ENCODE data around the gene SLC44A2. TPM values are rescaled to one million over a fixed set of nuclear protein-coding genes. Genes with fewer than 3 reads are reported as not detected.
"Not testable (repeated sequence)": the region's sequence is repeated elsewhere in the genome, so short reads cannot be mapped to it uniquely, and the experiment has no call there.

The SLC44A2 gene
- total and polyA plus RNA-seq, 10 of the 15 experiments (the other 5 are each of a cell fraction or from before 2014, with no cell fraction given) = 3.0 to 51.3 (median 26.8) TPM

GRCh38 chr19:10675214-10675613 is 49.9 kb downstream of the SLC44A2 start:
- H3K4me2 ChIP-seq (ENCODE audit: control insufficient read depth, insufficient read depth); intact Hi-C loops (cut with micrococcal nuclease; ENCODE audit: unreplicated experiment); H2AFZ ChIP-seq (ENCODE audit: control insufficient read depth, low read depth, low read length); H4K20me1 ChIP-seq (ENCODE audit: control insufficient read depth, insufficient read depth); DNase-seq (ENCODE audit: low read depth, low spot score); H3K9ac ChIP-seq (ENCODE audit: control insufficient read depth, insufficient read depth, low read length); ATAC-seq; H3K9me3 ChIP-seq (replicated peaks; ENCODE audit: control insufficient read depth, insufficient read depth, low read length); H3K4me3 ChIP-seq; H3K27me3 ChIP-seq (replicated peaks in 1 of 2; ENCODE audit: control insufficient read depth in 2 of 2, insufficient read depth in 2 of 2, low read length in 1 of 2); in situ Hi-C loops (cut with MboI); H3K4me1 ChIP-seq (ENCODE audit: control insufficient read depth, insufficient read depth, low read length); FAIRE-seq; H3K27ac ChIP-seq (ENCODE audit: control insufficient read depth, insufficient read depth); BruUV-seq (replicated peaks): not testable (repeated sequence)
- ChIA-PET CTCF (interaction anchor here (1.3 to 2.7 kb wide), 2 partner anchors 25 to 94 kb away, joined by 3 to 15 read pairs; partner anchors contain the start of gene QTRT1), RAD21 (ENCODE audit: unreplicated experiment) (interaction anchor here (1.0 to 1.3 kb wide), 3 partner anchors 13 to 26 kb away, joined by 3 to 4 read pairs (median 4); partner anchors contain the start of gene QTRT1), SMC1A (ENCODE audit: uncharacterized antibody, unreplicated experiment) (interaction anchor here (0.6 to 1.0 kb wide), 2 partner anchors 24 to 1200 kb away, joined by 3 read pairs; no protein-coding TSS in a partner anchor), POLR2A (interaction anchor here (0.7 to 2.0 kb wide), 2 partner anchors 26 to 350 kb away, joined by 4 read pairs; partner anchors contain the start of gene QTRT1)
- peaks cover 13% of the 10 kb centered on the region for H3K79me2 ChIP-seq (ENCODE audit: control insufficient read depth, insufficient read depth, low read length)
- 83% methylated on average over 8 of the region's 8 CpGs for WGBS (ENCODE audit: insufficient coverage, insufficient replicate concordance, low lambda C conversion rate, missing lambda C conversion rate)
- H3K36me3 ChIP-seq (ENCODE audit: control insufficient read depth in 2 of 2, insufficient read depth in 2 of 2, low read length in 1 of 2) = peaks cover 51 to 56% of the 10 kb centered on the region in 2 experiments

- peaks cover 2% of the 10 kb centered on the region; the same call in 1 of the 2 replicates for H4K20me1 ChIP-seq (ENCODE audit: control insufficient read depth, insufficient read depth)
- CTCF ChIA-PET = no interaction called here
Measured at GRCh38 chr19:10677751-10678150, 52.4 kb downstream of the SLC44A2 start.

More at GRCh38 chr19:10677751-10678150, 52.4 kb downstream of the SLC44A2 start:
- Histone ChIP-seq H3K27me3 (replicated peaks in 1 of 2; ENCODE audit: control insufficient read depth in 2 of 2, insufficient read depth in 2 of 2, low read length in 1 of 2) (no peaks in the 10 kb centered on the region), H3K79me2 (ENCODE audit: control insufficient read depth, insufficient read depth, low read length) (no peaks in the 10 kb centered on the region; the same call in none of the 2 replicates), H3K4me1 (ENCODE audit: control insufficient read depth, insufficient read depth, low read length) (no peaks in the 10 kb centered on the region), H3K4me2 (ENCODE audit: control insufficient read depth, insufficient read depth) (no peak overlapping the region), H3K9me3 (replicated peaks; ENCODE audit: control insufficient read depth, insufficient read depth, low read length) (no peaks in the 10 kb centered on the region), H3K36me3 (ENCODE audit: control insufficient read depth in 2 of 2, insufficient read depth in 2 of 2, low read length in 1 of 2) (peaks cover 62% of the 10 kb centered on the region in 2 experiments), H3K4me3 (no peak overlapping the region), H2AFZ (ENCODE audit: control insufficient read depth, low read depth, low read length) (no peak overlapping the region), H3K27ac (ENCODE audit: control insufficient read depth, insufficient read depth) (no peak overlapping the region), H3K9ac (ENCODE audit: control insufficient read depth, insufficient read depth, low read length) (no peak overlapping the region)
- FAIRE-seq (no peak), DNase-seq (ENCODE audit: low read depth, low spot score) (no peak), ATAC-seq (no peak)
- in situ Hi-C loops (cut with MboI) = no loop called here
- ChIA-PET POLR2A (interaction anchor here (0.5 to 1.0 kb wide), 2 partner anchors 19 to 272 kb away, joined by 4 to 5 read pairs; no protein-coding TSS in a partner anchor), RAD21 (ENCODE audit: unreplicated experiment) (interaction anchor here (0.6 kb wide), 1 partner anchor 97 kb away, joined by 3 read pairs; no protein-coding TSS in a partner anchor), SMC1A (ENCODE audit: uncharacterized antibody, unreplicated experiment) (no interaction called here)
- TF ChIP-seq FOXM1 (IDR thresholded peaks at IDR 0.05; ENCODE audit: low read depth, low read length) (no peak), POLR2AphosphoS5 (IDR thresholded peaks at IDR 0.05; ENCODE audit: low read length) (peak; percentile 35; the same call in 1 of the 2 replicates), POLR2A (IDR thresholded peaks at IDR 0.05; ENCODE audit: low read depth, low read length) (peak; percentile 34; the same call in 1 of the 2 replicates), ETV6 (conservative IDR thresholded peaks at IDR 0.05 in 1 of 2, IDR thresholded peaks at IDR 0.05 in 1 of 2; ENCODE audit: borderline replicate concordance in 1 of 2, low read depth in 1 of 2) (no peak), USF1 (IDR thresholded peaks at IDR 0.05; ENCODE audit: borderline replicate concordance, extremely low read length, insufficient read depth, low read depth, low read length) (no peak)
- intact Hi-C loops (cut with micrococcal nuclease; ENCODE audit: unreplicated experiment) = no loop called here
- TSS peak; percentile 7 for BruUV-seq (replicated peaks)
- 96% methylated on average over 13 of the region's 13 CpGs for WGBS (ENCODE audit: insufficient coverage, insufficient replicate concordance, low lambda C conversion rate, missing lambda C conversion rate)
